Stimulated activated CD4-positive, alpha-beta T cell treated with anti-CD3 and anti-CD28 coated beads, Interleukin-4, amount 100 ng/mL, for 4 hours (primary cell): Measurements from ENCODE around the gene MAP3K6.

Experiments used
- DNase-seq, 2 experiments: peaks; one replicate each; pipeline ENCODE4 v3.0.0-alpha.2; 2020

Gene MAP3K6

DNA sequence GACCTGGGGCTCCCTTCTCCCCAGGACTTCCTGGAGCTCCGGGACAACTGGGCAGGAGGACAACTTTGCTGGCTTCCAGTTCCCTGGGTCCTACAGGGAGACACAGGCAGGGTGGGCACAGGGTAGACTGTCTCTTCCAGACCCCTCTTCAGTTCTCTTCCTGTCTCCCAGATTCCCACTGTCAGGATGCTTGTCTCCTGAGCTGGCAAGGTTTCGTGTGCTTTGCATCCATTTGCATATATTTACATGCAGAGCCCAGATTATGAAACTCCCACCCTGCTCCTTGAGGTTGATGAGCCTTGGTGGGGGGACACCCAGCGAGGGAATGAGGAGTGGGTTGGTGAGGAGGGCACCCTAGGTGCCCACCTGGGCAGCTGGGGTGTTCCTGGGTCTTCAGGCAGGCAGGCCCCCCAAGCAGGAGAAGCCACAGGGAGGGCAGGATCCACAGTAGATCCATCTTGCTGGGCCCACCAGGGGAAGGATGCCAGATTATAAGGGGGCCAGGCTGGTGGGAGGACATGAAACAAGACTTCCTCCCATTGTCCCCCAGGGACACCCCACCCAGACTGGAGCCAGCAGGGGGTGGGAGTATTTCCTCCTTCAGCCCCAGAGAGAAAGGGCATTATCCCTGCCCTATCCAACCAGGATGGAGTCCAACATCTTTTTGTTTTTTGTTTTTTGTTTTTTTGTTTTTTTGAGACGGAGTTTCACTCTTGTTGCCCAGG lies 7.8 kb upstream of the MAP3K6 start, which contains the start of gene FCN3:
Gene FCN3 (minus strand): TSS at position 463 of the 725 bp plus-strand sequence. CDS start 6 bp downstream, at position 457.
- no peak for DNase-seq

DNA sequence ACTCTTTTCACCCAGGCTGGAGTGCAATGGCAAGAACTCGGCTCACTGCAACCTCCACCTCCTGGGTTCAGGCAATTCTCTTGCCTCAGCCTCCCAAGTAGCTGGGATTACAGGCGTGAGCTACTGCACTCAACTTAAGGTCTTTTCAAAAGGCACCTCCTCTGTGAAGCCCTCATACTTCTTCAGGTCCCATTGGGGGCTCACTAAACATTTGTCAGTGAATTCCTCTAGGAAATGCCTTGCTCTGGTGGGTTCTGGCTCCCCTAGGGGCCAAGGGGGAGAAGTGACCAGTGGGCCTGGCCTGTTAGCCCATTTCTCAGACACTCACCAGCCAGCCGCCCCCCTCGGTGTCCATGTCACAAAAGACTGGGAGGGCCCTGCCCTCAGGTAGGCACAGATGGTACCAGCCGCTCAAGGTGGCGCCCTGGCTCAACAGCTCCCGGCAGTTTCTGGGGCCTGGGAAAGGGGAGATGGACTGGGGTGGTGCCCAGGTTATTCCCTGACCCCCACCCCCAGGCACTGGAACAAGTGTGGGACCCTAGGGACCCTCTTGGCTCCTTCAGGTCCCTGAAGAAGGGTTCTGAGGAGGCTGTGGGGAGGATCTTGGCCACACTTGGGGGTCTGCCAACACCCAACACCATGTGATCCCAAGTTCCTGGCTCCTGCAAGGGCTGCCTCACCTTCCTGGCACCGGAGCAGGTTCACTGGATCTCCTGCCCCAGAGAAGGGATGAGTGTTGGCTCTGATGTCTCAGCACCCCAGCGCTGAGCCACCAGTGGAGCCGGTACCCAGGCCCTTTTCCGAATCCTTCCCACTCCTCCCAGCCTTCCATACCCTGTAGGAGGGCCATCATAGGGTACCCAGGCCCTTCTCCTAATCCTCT lies 6.3 kb upstream of the MAP3K6 start:
- no peak for DNase-seq

DNA sequence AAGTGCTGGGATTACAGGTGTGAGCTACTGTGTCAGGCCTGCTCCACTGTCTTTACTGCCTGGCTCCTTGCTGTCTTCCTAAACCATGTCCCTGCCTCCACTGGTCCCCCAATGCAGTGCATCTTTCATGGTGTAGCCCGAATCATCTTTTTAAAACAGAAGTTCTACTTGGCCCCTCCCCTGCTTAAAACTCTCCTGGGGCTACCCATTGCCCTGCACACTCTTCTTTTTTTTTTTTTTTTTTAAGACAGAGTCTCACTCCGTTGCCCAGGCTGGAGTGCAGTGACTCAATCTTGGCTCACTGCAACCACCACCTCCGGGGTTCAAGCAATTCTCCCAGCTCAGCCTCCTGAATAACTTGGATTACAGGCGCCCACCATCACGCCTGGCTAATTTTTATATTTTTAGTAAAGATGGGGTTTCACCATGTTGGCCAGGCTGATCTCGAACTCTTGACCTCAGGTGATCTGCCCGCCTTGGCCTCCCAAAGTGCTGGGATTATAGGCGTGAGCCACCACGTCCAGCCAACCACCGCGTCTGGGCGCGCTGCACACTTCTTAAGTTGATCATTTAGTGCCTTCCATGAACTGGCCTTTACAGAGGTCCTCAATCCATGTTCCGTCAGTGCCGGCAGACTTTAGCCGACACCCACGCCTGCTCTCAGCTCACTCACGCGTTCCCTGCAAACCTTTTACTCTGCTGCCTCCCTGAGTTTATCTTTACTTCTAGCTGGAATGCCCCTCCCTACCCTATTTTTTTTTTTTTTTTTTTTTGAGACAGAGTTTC lies 5.5 kb upstream of the MAP3K6 start:
- no peak for DNase-seq

DNA sequence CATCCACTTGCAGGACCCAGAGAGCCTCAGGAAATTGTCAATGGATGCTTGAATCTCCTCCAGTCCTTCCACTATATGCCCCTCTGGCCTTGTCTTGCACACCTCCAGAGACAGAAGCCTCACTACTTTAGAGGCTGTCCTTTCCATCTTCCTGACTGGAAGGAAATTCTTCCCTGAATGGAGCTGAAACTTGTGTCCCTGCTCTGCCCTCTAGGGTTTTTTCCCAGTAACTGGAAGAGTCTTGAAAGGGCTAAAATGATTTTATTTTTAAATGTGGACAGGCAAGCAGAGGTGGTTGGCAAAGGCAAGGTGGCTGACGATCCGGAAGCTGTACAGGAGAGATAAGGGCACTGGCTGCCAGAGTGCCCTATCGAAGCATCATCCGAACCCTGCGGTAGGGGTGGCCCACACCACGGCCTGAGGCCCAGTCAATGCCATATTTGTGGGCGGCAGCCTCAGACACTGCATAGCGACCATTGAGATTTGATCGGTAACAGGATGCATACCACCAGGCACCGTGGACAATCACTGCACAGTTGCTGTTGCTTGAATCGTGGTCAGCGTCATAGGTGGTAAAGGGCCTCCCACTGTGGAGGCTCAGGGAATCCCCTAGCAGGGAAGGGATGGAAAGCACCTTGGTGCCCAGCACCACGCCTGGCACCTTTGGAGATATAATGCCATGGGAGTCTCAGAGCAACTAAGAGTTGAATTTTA lies 2.3 kb upstream of the MAP3K6 start:
- DNase-seq: no peak

- DNase-seq: no peak
Measured at GRCh38 chr1:27367160-27367650, 444 bp upstream of the MAP3K6 start.

GRCh38 chr1:27366113-27366410 lies 699 bp downstream of the MAP3K6 start:
- DNase-seq: peak; percentile 62 to 72

DNA sequence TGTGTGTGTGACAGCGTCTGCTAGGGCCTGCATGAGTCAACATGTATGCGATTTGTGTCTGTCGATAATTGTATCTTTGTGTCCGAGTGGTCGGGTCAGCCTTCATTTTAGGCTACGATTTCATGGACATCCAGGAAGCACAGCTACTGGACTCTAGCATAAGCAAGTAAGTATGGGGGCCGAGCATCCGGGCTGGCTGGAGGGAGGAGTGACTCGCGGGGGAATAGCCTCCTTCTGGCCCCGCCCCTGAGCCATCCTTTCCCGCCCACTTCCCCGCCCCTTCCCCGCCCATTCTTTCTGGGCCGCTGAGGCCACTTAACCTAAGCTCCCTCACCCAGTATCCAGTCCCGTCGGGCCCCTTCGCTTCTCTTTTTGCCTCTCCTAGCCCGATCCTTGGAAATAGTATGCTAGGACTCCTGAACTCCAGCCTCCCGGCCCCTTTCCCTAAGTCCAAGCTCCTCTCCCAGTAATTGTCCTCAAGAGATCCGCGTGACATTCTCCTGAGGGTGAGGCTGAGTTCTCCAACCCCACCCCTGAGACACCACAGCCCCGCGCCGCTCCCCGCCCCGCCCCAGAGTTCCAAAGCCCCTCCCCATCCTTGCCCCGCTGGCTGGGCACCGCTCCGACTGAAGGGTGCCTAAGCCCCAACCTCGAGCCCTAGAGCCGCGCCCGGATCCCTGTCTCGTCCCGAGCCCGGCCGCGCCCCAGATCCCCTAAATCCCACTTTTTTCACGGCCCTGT lies 1.2 kb downstream of the MAP3K6 start:
- peak; percentile 65 to 78 for DNase-seq

DNA sequence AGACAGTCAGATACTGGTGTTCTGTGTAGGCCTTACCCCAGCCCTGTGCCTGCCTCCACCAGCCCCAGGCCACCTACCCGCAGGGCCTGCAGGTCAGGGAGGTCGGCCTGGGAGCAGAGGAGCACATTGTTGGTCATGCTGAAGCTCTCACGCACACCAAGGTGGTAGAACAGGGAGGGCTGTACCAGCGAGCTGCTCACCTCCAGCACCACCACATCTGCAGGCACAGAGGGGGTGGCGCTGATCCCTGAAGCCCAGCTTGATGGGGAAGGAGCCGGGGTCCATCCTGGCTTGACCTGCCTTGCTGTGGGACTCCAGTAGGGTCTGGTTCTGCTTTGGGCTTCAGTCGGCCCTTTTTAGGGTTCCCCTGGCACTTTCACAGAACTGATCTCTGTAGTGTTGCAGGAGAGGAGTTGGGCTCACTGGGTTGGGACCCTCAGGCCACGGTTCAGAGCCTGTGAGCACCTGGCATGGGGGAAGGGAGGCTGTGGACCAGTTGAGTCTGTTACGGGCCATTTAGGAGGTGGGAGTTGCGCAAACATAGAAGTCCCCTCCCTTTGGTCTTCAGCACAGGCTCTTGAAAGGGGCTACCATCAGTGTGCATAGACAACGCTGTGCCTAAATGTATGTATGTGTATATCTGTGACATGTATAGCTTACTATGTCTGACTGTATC lies 1.9 kb downstream of the MAP3K6 start:
- no peak for DNase-seq

DNA sequence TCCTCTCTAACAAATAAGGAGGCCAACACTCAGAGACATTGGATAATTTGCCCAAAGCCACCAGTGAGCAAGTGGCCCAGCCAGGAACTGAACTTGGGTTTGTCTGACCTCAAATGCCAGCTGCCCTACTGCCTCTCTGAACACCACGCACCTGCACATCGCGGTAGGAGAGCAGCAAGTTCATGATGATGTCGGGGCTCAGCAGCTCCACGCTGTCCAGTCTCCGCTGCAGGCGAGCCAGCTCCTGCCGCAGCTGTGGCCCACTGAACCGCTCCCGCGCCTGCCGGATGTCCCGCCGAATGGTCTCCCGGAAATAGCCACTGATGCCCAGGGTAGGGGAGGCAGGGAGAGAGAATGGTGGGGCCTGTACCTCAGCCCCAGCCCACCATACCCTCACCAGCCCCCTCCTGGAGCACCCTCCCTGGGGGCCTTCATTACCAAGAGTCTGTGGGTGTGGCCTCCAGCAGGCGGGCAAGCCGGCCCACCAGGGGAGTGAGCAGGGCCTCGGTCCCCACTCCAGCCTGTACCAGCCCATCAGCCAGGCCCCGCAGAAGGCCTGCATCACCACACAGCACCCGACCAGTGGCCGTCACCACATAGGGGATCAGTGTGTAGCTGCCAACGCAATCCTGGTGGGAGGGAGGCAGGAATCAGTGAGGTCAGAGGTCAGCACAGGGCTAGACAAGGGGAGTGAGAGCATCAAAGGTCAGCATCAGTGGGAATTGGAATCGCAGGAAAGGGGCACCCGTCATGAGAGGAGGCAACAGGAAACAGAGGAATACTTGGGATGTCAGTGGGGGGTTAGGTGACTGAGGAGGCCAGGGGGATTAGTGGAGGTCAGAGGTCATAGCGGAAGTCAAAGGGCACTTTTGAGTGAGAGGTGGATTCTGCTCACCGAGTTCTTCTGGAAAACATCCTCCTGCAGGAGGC lies 2.7 kb downstream of the MAP3K6 start:
- DNase-seq: no peak

DNA sequence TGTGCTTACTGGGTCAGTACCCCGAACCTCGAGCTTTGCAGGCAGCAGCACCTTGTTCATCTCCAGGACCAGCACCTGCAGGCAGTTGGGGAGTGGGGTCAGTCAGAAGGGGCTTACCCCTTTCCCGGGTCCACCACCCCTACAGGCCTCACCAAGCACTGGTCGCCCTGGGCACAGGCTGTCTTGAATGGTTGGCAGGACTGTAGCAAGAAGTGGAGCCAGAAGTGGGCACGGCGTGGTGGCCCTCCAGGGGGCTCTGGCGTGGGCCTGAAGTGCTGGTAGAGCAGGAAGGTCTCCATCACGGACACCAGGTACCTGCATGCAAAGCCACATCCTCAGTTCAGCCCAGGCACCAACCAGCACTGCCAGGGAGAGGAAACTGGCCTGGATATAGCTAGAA lies 5.2 kb downstream of the MAP3K6 start:
- no peak for DNase-seq

DNA sequence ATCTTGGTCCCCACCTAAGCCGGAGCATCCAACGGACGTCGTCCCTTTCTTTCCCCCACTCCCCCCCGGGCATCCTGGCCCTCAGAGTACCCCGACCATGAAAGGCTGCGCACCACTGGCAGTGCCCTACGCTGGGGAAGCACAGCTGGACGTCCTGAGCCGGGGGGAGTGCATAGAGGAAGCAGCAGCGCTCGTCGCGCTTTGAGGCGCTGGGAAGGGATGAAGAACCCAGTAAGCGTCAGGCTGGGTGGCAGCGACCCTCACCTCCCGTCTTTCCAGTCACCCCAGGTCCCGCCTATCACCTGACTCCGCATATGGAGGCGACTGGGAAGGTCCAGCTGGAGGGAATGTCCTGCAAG lies 5.7 kb downstream of the MAP3K6 start:
- no peak for DNase-seq

DNA sequence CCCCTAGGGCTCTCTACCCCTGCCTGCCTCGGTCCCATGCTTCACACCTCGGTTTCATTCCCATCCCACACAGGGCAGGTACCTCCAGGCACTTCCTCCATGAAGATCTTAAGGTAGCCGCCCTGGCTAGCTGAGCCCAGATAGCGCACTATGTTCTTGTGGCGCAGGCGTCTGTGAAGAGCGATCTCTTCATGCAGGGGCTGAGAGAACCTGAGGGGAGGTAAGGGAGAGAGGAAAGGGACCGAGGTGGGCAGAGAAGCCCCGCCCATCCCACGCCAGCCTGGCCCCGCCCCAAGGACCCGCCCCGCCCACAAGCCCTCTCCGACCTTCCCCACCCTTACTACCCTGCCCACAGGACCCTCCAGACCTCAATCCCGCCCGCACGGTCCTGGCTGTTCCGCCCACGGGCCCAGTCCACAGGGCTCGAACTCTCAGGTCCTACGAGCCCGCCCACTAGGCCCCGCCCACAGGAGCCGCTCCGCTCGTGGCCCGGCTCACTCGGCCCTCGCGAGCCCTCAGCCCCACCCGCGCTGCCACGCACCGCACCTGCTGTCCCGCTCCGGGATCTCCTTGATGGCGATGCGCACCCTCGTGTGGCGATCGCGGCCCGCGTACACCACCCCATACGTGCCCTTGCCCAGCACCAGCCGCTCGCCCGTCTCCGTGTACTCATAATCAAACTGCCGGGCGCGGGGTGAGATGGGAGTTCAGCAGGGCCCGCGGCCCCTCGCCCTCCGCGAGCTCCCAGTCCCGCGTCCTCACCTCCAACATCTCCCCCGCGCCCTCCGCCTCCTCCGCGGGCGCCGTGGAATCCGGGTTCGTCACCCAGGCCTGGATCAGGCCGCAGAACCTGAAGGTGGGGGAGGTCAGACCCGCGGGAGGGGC lies 6.4 kb downstream of the MAP3K6 start:
- peak; percentile 37 to 39 for DNase-seq

DNA sequence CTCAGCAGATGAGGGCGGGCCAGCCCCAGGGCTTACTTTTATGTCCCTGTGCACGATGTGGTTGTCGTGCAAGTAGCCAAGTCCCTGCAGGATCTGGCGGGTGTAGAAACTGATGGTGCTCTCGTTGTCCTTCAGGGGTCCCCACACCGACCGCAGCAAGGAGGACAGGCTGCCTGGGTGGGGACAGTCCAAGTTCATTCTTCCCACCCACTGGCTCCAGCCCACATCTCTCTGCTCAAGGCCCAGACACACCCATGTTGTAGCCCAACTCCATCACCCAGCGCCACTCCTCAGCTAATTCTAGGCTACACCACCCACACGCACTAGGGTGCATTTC lies 7.0 kb downstream of the MAP3K6 start:
- no peak for DNase-seq

DNA sequence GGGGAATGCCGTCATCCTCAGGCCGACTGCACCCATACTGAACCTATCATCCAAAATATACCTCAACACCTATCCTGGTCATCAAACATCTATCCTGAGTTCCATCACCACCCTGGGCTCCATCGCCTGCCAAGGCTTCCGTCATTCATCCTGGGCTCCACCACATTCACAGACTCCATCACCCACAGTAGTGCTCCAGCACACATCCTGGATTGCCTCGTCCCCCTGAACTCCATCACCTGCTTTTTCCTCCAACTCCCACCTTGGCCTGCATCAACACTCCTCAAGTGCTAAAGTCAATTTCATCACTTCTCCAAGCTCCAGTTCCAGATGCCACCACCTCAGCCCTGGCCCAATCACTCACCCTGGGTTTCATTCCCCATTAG lies 7.8 kb downstream of the MAP3K6 start:
- no peak for DNase-seq

- DNase-seq: no peak
Measured at GRCh38 chr1:27358038-27358927, 8.5 kb downstream of the MAP3K6 start.

- peak; percentile 74 to 76 for DNase-seq
Measured at GRCh38 chr1:27357281-27358037, 9.3 kb downstream of the MAP3K6 start.

- DNase-seq: peak; percentile 38 to 39
Measured at GRCh38 chr1:27356619-27357280, 10.0 kb downstream of the MAP3K6 start.
